Coronary artery (tissue), 2 donors: Measurements from ENCODE around the gene DCUN1D3.

Experiments
- DNase-seq: peaks from one replicate; pipeline ENCODE4 v3.0.0-alpha.2; 2017; ENCODE audit warnings: low spot score
- H3K27ac ChIP-seq, 2 donors: fragments of 200-600 bp; sonication (generic); one replicate each; pipeline ENCODE4 v1.5.1; 2016 to 2019
- H3K4me3 ChIP-seq: fragments of 200-600 bp; sonication (generic); 2 replicates; pipeline ENCODE4 v1.5.1; 2016; ENCODE audit warnings: mild to moderate bottlenecking, moderate library complexity
- CTCF ChIP-seq: fragments of 200-600 bp; sonication (generic); IDR thresholded peaks from one replicate; pipeline ENCODE4 v1.5.1; 2019; ENCODE audit warnings: antibody characterized with exemption

DCUN1D3 gene

GRCh38 chr16:20901068-20901435, 894 bp upstream of the DCUN1D3 start:
- H3K4me3 ChIP-seq = peak overlapping the region; percentile 95
- DNase-seq = no peak
- H3K27ac ChIP-seq = peak overlapping the region; percentile 86 to 100
- no peak for TF ChIP-seq CTCF

DNA sequence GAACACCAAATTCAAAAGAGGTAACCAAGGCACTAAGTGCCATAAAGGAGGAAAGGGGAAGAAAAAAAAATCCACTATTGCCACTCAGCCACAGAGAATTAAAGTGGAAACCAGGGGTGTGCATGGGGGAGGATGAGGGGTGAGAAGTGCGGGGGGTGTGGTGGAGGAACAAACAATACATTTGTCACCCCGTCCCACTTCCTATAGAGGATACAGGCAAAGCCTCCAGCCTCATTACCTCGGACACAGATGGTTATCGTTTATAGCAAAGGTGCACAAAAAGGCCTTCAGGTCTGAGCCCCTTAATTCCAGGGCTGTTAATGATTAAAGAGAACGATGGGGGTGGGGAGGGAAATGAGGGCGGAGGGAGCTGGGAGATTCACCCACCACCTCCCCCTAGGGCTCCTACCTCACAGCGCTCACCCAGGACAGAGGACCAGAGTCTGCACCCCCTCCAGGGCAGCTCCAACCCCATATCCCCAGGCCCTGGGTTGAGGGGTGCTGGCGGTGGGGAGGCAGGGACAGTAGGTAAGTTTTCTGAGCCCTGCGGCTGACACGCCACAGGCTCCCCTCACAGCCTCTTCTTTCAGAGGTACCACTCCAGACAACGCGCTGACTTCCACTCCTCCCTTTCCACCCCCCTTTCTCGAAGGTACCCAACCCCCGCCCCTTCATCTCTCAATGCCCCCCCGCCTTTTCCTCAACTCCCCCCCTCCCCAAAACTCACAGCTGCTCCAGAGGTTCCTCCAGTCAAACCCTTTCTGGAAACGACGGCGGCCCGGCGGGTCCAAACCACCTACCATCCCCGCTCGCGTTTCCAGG, 470 bp downstream of the DCUN1D3 start:
- DNase-seq = peak; percentile 83
- H3K4me3 ChIP-seq = peak overlapping the region; percentile 95
- TF ChIP-seq CTCF = no peak
- H3K27ac ChIP-seq = peak overlapping the region; percentile 86 to 100

- Histone ChIP-seq H3K4me3 (peak overlapping the region; percentile 95), H3K27ac (peak overlapping the region; percentile 86 to 100)
- no peak for TF ChIP-seq CTCF
- DNase-seq = no peak
Observed at GRCh38 chr16:20899071-20899470, 1.1 kb downstream of the DCUN1D3 start.

DNA sequence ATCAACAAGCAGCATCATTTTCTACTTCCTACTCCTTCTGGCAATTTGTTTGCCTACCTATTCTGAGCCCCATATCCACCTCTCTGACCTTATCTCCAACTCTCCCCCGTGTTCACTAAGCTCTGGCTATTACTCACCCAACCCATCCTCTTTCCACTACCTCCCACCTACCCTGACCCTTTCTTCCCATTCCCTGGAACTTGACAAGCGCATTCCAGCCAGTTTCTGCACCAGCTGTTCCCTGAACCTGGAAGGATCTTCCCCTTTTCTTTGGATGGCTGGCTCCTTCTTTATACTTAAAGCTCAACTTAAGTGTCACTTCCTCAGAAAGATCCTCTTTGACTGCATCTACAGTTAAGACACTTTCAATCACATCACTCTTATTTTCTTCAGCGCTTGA, 2.2 kb downstream of the DCUN1D3 start:
- TF ChIP-seq CTCF = no peak
- DNase-seq = no peak
- H3K27ac ChIP-seq = peak overlapping the region; percentile 38 to 100
- H3K4me3 ChIP-seq = peak overlapping the region; percentile 95

- Histone ChIP-seq H3K4me3 (peak overlapping the region; percentile 95), H3K27ac (peak overlapping the region; percentile 38 to 100)
- no peak for DNase-seq
- no peak for TF ChIP-seq CTCF
Observed at GRCh38 chr16:20897253-20897897, 2.8 kb downstream of the DCUN1D3 start.

DNA sequence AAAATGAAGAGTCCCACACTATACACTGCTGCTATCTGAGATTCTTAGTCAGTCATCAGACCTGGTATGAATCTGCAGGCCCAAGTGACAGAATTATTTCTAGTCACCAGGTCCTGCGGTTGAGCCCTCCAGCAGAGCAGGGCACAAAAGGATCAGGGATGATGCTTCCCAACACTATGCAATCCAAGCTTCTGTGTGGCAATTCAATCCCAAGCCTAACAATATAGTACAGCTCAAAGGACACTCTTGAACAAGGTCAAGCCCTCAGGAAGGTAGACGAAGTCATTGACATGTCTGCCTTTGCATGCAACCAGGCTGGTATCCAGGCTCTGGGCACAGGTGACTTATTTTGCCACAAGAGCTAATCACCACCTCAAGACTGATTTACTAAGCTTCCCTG, 5.8 kb downstream of the DCUN1D3 start:
- no peak for DNase-seq
- no peak for TF ChIP-seq CTCF
- H3K27ac ChIP-seq = no peak overlapping the region
- H3K4me3 ChIP-seq = no peak overlapping the region
